Lung (tissue), 12 donors: ENCODE data around the gene KIAA0825. TPM values are rescaled to one million over a fixed set of nuclear protein-coding genes. Genes with fewer than 3 reads are reported as not detected.
A peak's percentile ranks its signal among the peaks of the same experiment; 100 is the strongest.

ENCODE experiments used
- ATAC-seq: fragments of 200-7000 bp; cut with Tn5 transposase; one replicate; pipeline ENCODE4 v1.9.1; 2020; ENCODE audit warnings: moderate number of reproducible peaks; ENCODE audit not compliant: insufficient read depth, low FRiP score
- DNase-seq, 3 donors: peaks; one replicate each; pipeline ENCODE4 v3.0.0-alpha.2; 2013 to 2017
- H3K27ac ChIP-seq, 2 donors: one replicate each; pipeline ENCODE4 v1.5.1; 2013; ENCODE audit warnings: mild to moderate bottlenecking in 2 of 2, moderate library complexity in 2 of 2, control low read depth in 1 of 2, inconsistent platforms in 1 of 2, low read depth in 1 of 2, low read length in 1 of 2
- H3K27me3 ChIP-seq, 3 donors: one replicate each; pipeline ENCODE4 v1.5.1; 2013; ENCODE audit warnings: low read length in 2 of 3; ENCODE audit not compliant: control insufficient read depth in 3 of 3, insufficient read depth in 3 of 3
- H3K36me3 ChIP-seq, 4 donors: one replicate each; pipeline ENCODE4 v1.5.1; 2013; ENCODE audit warnings: low read length in 4 of 4, mild to moderate bottlenecking in 1 of 4, moderate library complexity in 1 of 4; ENCODE audit not compliant: control insufficient read depth in 4 of 4, insufficient read depth in 4 of 4
- H3K4me1 ChIP-seq, 5 donors: one replicate each; pipeline ENCODE4 v1.5.1; 2013; ENCODE audit warnings: low read length in 5 of 5, mild to moderate bottlenecking in 2 of 5, moderate library complexity in 1 of 5; ENCODE audit not compliant: control insufficient read depth in 5 of 5, insufficient read depth in 5 of 5
- H3K4me3 ChIP-seq: one replicate; pipeline ENCODE4 v1.5.1; 2013; ENCODE audit warnings: mild to moderate bottlenecking, control low read depth, moderate library complexity
- H3K9ac ChIP-seq, 2 donors: one replicate each; pipeline ENCODE4 v1.5.1; 2013; ENCODE audit warnings: low read length in 2 of 2, control low read depth in 1 of 2; ENCODE audit not compliant: insufficient read depth in 1 of 2
- H3K9me3 ChIP-seq, 4 donors: one replicate each; pipeline ENCODE4 v1.5.1; 2013; ENCODE audit warnings: low read length in 3 of 4, mild to moderate bottlenecking in 1 of 4, moderate library complexity in 1 of 4; ENCODE audit not compliant: control insufficient read depth in 4 of 4, insufficient read depth in 3 of 4
- WGBS, 2 donors: extraction: QIAGEN DNeasy Blood & Tissue Kit; methylation state at CpG; one replicate each; pipeline ENCODE4 v1.1.7; 2013; 5-methylcytosine and 5-hydroxymethylcytosine counted together
- polyA plus RNA-seq, 2 donors: library from polyadenylated mRNA; stranded (reverse); fragments of 200-250 nt; gene quantifications; one replicate each; pipeline ENCODE4 v1.2.1, GENCODE V29; 2013
- total RNA-seq, 2 donors: library from RNA; depleted of rRNA in 1 of 2; stranded (reverse); fragments of >200 nt in 1 of 2; gene quantifications; one replicate each; pipeline ENCODE4 v1.2.1, GENCODE V29; 2014 to 2021
- TF ChIP-seq, protein P1 (sequence below): IDR thresholded peaks from 2 replicates; pipeline ENCODE4 v1.5.1; 2012; ENCODE audit warnings: mild to moderate bottlenecking; ENCODE audit errors: control extremely low read depth, extremely low read depth
- donor health status: control.
- donor health status: control.
- donor health status: Bipolar disorder and iron deficiency.
- donor health status: healthy.
- donor health status: DM: yes; HTN: yes; CAD: no.

KIAA0825 gene
- total and polyA plus RNA-seq, 4 donors, result 0.79 to 20.2 (median 3.6) TPM

DNA sequence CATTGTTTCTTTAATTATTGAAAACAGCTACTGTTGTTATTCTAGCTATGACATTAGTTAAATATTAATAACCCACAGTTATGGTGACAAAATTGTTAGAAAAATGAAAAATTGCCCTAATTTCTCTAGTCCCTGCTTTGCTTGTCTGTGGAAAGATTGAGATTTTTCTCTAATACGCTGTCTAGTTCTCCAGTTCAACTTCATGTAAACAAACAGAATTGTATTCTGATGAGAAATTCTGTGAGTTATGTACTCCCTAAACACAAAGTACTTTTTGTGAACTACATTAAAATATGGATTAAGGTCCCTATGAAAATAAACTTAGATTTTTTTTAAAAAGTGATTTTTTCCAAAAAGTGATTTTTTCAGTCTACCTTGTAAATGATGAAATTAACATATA lies 8.8 kb upstream of the KIAA0825 start:
- Histone ChIP-seq H3K9ac (no peak overlapping the region), H3K4me1 (peaks cover 0 to 6% (median 0%) of the 10 kb centered on the region in 5 donors), H3K36me3 (peaks cover 0 to 21% (median 11%) of the 10 kb centered on the region in 4 donors), H3K9me3 (no peaks in the 10 kb centered on the region), H3K27ac (no peak overlapping the region), H3K4me3 (no peak overlapping the region), H3K27me3 (no peaks in the 10 kb centered on the region)
- no peak for DNase-seq
- WGBS, 2 donors, result 93 to 95% methylated on average over 1 of the region's 1 CpG
- no peak for ATAC-seq
- TF ChIP-seq, protein P1, sequence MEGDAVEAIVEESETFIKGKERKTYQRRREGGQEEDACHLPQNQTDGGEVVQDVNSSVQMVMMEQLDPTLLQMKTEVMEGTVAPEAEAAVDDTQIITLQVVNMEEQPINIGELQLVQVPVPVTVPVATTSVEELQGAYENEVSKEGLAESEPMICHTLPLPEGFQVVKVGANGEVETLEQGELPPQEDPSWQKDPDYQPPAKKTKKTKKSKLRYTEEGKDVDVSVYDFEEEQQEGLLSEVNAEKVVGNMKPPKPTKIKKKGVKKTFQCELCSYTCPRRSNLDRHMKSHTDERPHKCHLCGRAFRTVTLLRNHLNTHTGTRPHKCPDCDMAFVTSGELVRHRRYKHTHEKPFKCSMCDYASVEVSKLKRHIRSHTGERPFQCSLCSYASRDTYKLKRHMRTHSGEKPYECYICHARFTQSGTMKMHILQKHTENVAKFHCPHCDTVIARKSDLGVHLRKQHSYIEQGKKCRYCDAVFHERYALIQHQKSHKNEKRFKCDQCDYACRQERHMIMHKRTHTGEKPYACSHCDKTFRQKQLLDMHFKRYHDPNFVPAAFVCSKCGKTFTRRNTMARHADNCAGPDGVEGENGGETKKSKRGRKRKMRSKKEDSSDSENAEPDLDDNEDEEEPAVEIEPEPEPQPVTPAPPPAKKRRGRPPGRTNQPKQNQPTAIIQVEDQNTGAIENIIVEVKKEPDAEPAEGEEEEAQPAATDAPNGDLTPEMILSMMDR, result no peak

DNA sequence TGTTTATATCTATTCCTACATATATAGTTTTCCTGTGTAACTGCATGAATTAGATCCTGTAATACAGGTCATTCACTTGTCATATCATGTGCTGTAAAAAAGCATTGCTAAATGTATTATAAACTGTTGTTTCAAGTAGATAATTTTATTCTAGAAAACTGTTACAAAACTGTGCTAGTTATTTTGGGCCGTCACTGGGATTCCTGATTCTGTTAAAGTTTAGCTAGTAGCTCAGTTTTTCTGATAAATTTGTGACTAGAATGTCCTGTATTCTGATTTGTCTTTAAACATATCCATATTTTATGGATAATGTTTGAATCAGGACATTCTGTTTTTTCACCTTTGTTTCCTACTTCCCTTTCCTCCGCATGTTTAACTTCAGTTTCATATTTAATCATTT lies 5.5 kb upstream of the KIAA0825 start:
- WGBS, 2 donors, result 84 to 86% methylated on average over 2 of the region's 2 CpGs
- no peak for ATAC-seq
- H3K4me3 ChIP-seq, result no peak overlapping the region

DNA sequence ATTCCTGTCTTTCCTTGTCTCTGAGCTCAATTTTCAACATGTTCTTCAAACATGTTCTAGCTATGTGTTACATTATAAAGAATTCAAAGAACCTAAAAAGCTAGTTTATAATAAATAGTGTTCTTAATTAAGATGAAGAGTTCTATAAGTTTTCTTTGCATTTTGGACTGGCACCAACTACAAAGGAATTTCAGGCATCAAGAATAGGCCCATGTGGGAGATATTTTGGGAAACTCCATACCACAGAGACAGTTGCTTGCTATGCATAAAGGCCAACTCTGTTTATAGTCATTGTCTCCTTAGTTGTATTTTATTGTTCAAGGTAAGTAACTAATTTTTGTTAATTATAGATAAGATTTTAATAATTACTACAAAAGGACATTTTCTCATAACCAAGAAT lies 4.6 kb upstream of the KIAA0825 start:
- Histone ChIP-seq H3K4me3 (no peak overlapping the region), H3K4me1 (peaks cover 0 to 18% (median 4%) of the 10 kb centered on the region in 5 donors), H3K9ac (no peak overlapping the region), H3K36me3 (no peaks in the 10 kb centered on the region), H3K27ac (peak overlapping the region in 1 of 2 donors; percentile 60), H3K27me3 (no peaks in the 10 kb centered on the region), H3K9me3 (no peaks in the 10 kb centered on the region)
- peak in 1 of 3 donors; percentile 16 for DNase-seq
- ATAC-seq, result no peak
- TF ChIP-seq, protein P1, result no peak

More for the DNA sequence above, 5.5 kb upstream of the KIAA0825 start:
- Histone ChIP-seq H3K9me3 (no peaks in the 10 kb centered on the region), H3K36me3 (no peaks in the 10 kb centered on the region), H3K4me1 (peaks cover 0 to 18% (median 4%) of the 10 kb centered on the region in 5 donors), H3K27ac (no peak overlapping the region), H3K27me3 (no peaks in the 10 kb centered on the region), H3K9ac (no peak overlapping the region)
- DNase-seq, result no peak
- TF ChIP-seq, protein P1, result no peak

DNA sequence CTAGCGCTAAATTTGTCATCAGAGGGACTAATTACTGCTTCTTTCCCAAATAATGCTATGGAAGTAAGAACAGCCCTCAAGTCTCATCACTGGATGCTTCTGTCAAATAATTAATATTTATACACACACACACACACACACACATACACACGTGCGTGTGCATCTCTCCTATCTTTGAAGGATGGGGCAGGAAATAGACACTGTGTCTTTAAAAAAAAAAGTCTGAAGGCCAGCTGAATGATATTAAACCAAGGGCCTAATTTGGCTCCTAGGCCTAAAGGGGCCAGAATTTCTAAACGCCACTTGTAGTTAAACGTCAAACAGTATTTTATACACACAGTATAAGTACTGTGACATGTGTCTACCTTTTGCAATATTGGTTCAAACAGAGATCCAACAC lies 3.4 kb upstream of the KIAA0825 start:
- H3K9ac ChIP-seq, result no peak overlapping the region
- peaks cover 0 to 29% (median 8%) of the 10 kb centered on the region in 5 donors for H3K4me1 ChIP-seq
- DNase-seq (peak in 2 of 3 donors; percentile 27 to 47), ATAC-seq (no peak)
- TF ChIP-seq, protein P1, result no peak
- no peaks in the 10 kb centered on the region for H3K36me3 ChIP-seq
- no peak overlapping the region for H3K4me3 ChIP-seq
- H3K27me3 ChIP-seq, result no peaks in the 10 kb centered on the region
- WGBS, 2 donors, result 66 to 80% methylated on average over 5 of the region's 5 CpGs
- peak overlapping the region in 1 of 2 donors; percentile 9 for H3K27ac ChIP-seq
- no peaks in the 10 kb centered on the region for H3K9me3 ChIP-seq
